GM19395 (cell line): Measurements from ENCODE around the gene FAM237A.

ENCODE experiments used
- ATAC-seq: cut with Tn5 transposase; IDR thresholded peaks from one replicate; pipeline ENCODE4 v1.9.1; 2021; ENCODE audit warnings: mild to moderate bottlenecking, moderate library complexity; ENCODE audit not compliant: unreplicated experiment

Gene FAM237A

GRCh38 chr2:206642075-206643025, at the start of gene FAM237A:
TSS of gene FAM237A (plus strand) at chr2:206642487. CDS start at chr2:206644237, 1,750 bp downstream.
- no peak for ATAC-seq

GRCh38 chr2:206597717-206598218, 44.5 kb upstream of the FAM237A start:
- no peak for ATAC-seq

GRCh38 chr2:206603243-206603642, 39.0 kb upstream of the FAM237A start:
- no peak for ATAC-seq

GRCh38 chr2:206610451-206610850, 31.8 kb upstream of the FAM237A start:
- ATAC-seq = no peak

GRCh38 chr2:206611191-206611590, 31.1 kb upstream of the FAM237A start:
- no peak for ATAC-seq

- no peak for ATAC-seq
Observed at GRCh38 chr2:206611736-206612135, 30.6 kb upstream of the FAM237A start.

GRCh38 chr2:206614811-206615210, 27.5 kb upstream of the FAM237A start:
- ATAC-seq = no peak

GRCh38 chr2:206615417-206616089, 26.7 kb upstream of the FAM237A start:
- ATAC-seq = no peak

DNA sequence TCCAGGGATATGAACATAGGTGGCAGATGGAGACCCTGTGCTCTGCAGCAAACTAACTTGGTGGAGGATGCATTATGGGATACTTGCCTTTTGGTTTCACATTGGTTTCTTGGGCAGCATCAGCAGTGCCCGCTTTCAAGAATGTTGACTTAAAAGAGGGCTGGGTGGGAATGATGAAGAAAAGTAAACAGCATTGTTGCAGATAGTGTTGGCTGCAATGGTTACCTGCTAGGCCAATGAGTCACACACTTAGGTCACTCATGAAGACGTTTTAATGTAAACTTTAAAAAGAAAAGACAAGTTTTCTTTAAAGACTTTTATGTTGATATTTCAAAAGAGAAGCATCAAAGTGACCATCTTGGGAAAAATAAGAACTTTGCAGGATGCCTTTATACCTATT, 26.1 kb upstream of the FAM237A start:
- no peak for ATAC-seq

- ATAC-seq = no peak
Observed at GRCh38 chr2:206619011-206619410, 23.3 kb upstream of the FAM237A start.

GRCh38 chr2:206626108-206626507, 16.2 kb upstream of the FAM237A start:
- no peak for ATAC-seq

- ATAC-seq = no peak
Observed at GRCh38 chr2:206627632-206628031, 14.7 kb upstream of the FAM237A start.

- ATAC-seq = no peak
Observed at GRCh38 chr2:206631340-206631739, 10.9 kb upstream of the FAM237A start.

- ATAC-seq = no peak
Observed at GRCh38 chr2:206635015-206635414, 7.3 kb upstream of the FAM237A start.

- no peak for ATAC-seq
Observed at GRCh38 chr2:206639636-206640035, 2.7 kb upstream of the FAM237A start.

- ATAC-seq = no peak
Observed at GRCh38 chr2:206641226-206641625, 1.1 kb upstream of the FAM237A start.

GRCh38 chr2:206647985-206648384, 5.7 kb downstream of the FAM237A start:
- ATAC-seq = no peak

GRCh38 chr2:206657087-206657486, 14.8 kb downstream of the FAM237A start:
- ATAC-seq = no peak

- no peak for ATAC-seq
Observed at GRCh38 chr2:206665251-206665650, 23.0 kb downstream of the FAM237A start.

DNA sequence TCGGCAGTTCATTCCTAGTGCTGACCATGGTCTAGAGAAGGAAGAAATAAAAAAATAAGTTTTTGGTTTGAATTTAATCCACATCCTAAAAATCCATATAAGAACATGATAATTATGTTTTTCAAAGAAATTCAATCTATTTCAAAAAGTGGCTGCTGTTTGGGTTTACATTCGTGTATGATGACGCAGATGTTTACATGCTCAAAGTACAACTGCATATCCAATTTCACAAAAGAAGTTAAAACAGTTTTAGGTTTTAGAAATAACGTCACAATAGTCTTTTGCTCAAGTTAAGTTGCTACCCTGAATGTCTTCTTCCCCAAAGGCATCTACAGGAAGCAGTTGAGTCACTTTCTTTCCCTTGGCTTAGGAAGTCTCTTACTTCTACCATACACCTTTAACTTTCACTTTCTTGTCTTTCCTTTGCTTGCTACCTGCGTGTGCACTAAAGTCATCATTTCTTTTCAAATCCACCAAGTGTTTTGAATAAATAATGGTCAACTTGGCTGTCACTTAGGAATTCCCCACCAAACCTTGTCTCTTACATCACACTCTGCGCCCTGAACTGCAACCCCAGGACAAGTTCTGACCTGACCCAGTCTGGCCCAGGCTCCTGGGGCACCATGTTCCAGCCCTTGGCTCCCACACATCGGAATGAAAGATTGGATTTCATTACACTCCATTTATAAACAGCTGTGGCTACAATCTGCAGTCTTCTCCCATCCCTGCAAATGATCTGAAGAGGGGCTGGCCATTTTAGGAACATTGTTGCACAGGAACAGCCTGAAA, 28.4 kb downstream of the FAM237A start:
- ATAC-seq = no peak

- ATAC-seq = no peak
Observed at GRCh38 chr2:206683546-206683945, 41.3 kb downstream of the FAM237A start.
